Measurements from ENCODE around the gene CASP7.

GRCh38 chr10:113705344-113705652 is 25.6 kb downstream of the CASP7 start:
- TF ChIP-seq GABPA (IDR thresholded peaks at IDR 0.05 in 1 of 2, conservative IDR thresholded peaks at IDR 0.05 in 1 of 2) = no peak
- no peak for TF ChIP-seq MAX (IDR thresholded peaks at IDR 0.05)
- TF ChIP-seq CTCF (IDR thresholded peaks at IDR 0.05; ENCODE audit: low read depth, low read length, missing input control) = no peak
- no peak for TF ChIP-seq REST (IDR thresholded peaks at IDR 0.05)
- TF ChIP-seq RAD21 (IDR thresholded peaks at IDR 0.05) = no peak
- no peak for TF ChIP-seq TAF1 (conservative IDR thresholded peaks at IDR 0.05)
- TF ChIP-seq YY1 (IDR thresholded peaks at IDR 0.05) = no peak
- no peak for TF ChIP-seq EGR1 (IDR thresholded peaks at IDR 0.05; ENCODE audit: low read depth in 2 of 2)
- TF ChIP-seq RXRA (IDR thresholded peaks at IDR 0.05) = no peak
- TF ChIP-seq ZBTB33 (IDR thresholded peaks at IDR 0.05) = no peak
- TF ChIP-seq JUND (IDR thresholded peaks at IDR 0.05) = no peak
- no peak for TF ChIP-seq SP1 (IDR thresholded peaks at IDR 0.05)
- no peak for TF ChIP-seq FOXA1 (IDR thresholded peaks at IDR 0.05)

Data from liver (tissue), 3 donors.